GM23338 (cell line): ENCODE results near the gene ZNF622. TPM values are rescaled to one million over a fixed set of nuclear protein-coding genes. Genes with fewer than 3 reads are reported as not detected.

Source experiments
- ATAC-seq: fragments of 200-7000 bp; cut with Tn5 transposase; 3 replicates; pipeline ENCODE4 v1.9.1; 2020
- DNase-seq: peaks from one replicate; pipeline ENCODE4 v3.0.0-alpha.2; 2015; ENCODE audit warnings: low spot score
- H2AFZ ChIP-seq: fragments of 200-600 bp; sonication (generic); 2 replicates; pipeline ENCODE4 v1.8.0; 2016; ENCODE audit warnings: antibody characterized with exemption, mild to moderate bottlenecking, moderate library complexity
- H3F3A ChIP-seq: fragments of 200-600 bp; sonication (generic); replicated peaks from 2 replicates; pipeline ENCODE4 v1.8.0; 2017; ENCODE audit warnings: antibody characterized with exemption, mixed run types, low read depth
- H3K27ac ChIP-seq: fragments of 200-600 bp; sonication (generic); 2 replicates; pipeline ENCODE4 v1.6.1; 2016; ENCODE audit warnings: low read depth
- H3K27me3 ChIP-seq: fragments of 200-600 bp; sonication (generic); 2 replicates; pipeline ENCODE4 v1.8.0; 2016; ENCODE audit warnings: mild to moderate bottlenecking, mixed run types, moderate library complexity; ENCODE audit not compliant: insufficient read depth
- H3K36me3 ChIP-seq: fragments of 200-600 bp; sonication (generic); 2 replicates; pipeline ENCODE4 v1.8.0; 2016; ENCODE audit warnings: mild to moderate bottlenecking; ENCODE audit not compliant: insufficient read depth
- H3K4me1 ChIP-seq: fragments of 200-600 bp; sonication (generic); 2 replicates; pipeline ENCODE4 v1.8.0; 2016; ENCODE audit warnings: mild to moderate bottlenecking, moderate library complexity; ENCODE audit not compliant: insufficient read depth
- H3K4me2 ChIP-seq: fragments of 200-600 bp; sonication (generic); 2 replicates; pipeline ENCODE4 v1.7.1; 2017; ENCODE audit warnings: mixed run types
- H3K4me3 ChIP-seq: fragments of 200-600 bp; sonication (generic); 2 replicates; pipeline ENCODE4 v1.6.1; 2016; ENCODE audit warnings: mixed run types
- H3K79me2 ChIP-seq: fragments of 200-600 bp; sonication (generic); replicated peaks from 2 replicates; pipeline ENCODE4 v1.8.0; 2017; ENCODE audit warnings: mild to moderate bottlenecking; ENCODE audit not compliant: insufficient read depth
- H3K9me2 ChIP-seq: fragments of 200-600 bp; sonication (generic); 2 replicates; pipeline ENCODE4 v1.8.0; 2017; ENCODE audit not compliant: insufficient read depth
- H4K20me1 ChIP-seq: fragments of 200-600 bp; sonication (generic); replicated peaks from 2 replicates; pipeline ENCODE4 v1.8.0; 2017; ENCODE audit warnings: mild to moderate bottlenecking; ENCODE audit not compliant: insufficient read depth
- H3K27ac Mint-ChIP-seq: 2 replicates; pipeline ENCODE4 v1.8.0; 2020; ENCODE audit warnings: inconsistent platforms, mild to moderate bottlenecking, moderate library complexity, mixed read lengths
- H3K27me3 Mint-ChIP-seq: 3 replicates; pipeline ENCODE4 v1.8.0; 2022; ENCODE audit warnings: low read depth, mild to moderate bottlenecking, moderate library complexity, mixed read lengths, inconsistent platforms; ENCODE audit not compliant: insufficient read depth, poor library complexity
- H3K36me3 Mint-ChIP-seq: 3 replicates; pipeline ENCODE4 v1.8.0; 2021; ENCODE audit warnings: low read depth, mild to moderate bottlenecking, inconsistent platforms, moderate library complexity, mixed read lengths
- H3K4me1 Mint-ChIP-seq: 3 replicates; pipeline ENCODE4 v1.8.0; 2020; ENCODE audit warnings: mild to moderate bottlenecking, inconsistent platforms, mixed read lengths
- H3K4me3 Mint-ChIP-seq: 3 replicates; pipeline ENCODE4 v1.8.0; 2021; ENCODE audit warnings: moderate library complexity, mild to moderate bottlenecking, inconsistent platforms, mixed read lengths
- H3K9me3 Mint-ChIP-seq: 3 replicates; pipeline ENCODE4 v1.8.0; 2020; ENCODE audit warnings: moderate library complexity, mild to moderate bottlenecking, inconsistent platforms, mixed read lengths
- CREB1 ChIP-seq: fragments of 250-450 bp; sonication (Bioruptor Pico); IDR thresholded peaks from 2 replicates; pipeline ENCODE4 v1.5.0; 2020; ENCODE audit warnings: low read depth, mild to moderate bottlenecking, moderate library complexity
- CTCF ChIP-seq, 2 experiments: fragments of 200-600 bp in 1 of 2; sonication (generic) in 1 of 2; conservative IDR thresholded peaks; 2 replicates each; pipeline versions ENCODE4 v1.5.1 to v1.6.1; 2016 to 2017; ENCODE audit warnings: antibody characterized with exemption in 2 of 2, low read depth in 2 of 2, mild to moderate bottlenecking in 2 of 2, moderate library complexity in 1 of 2
- EZH2 ChIP-seq: fragments of 200-600 bp; sonication (generic); IDR thresholded peaks from one replicate; pipeline ENCODE4 v1.8.0; 2017; ENCODE audit warnings: antibody characterized with exemption, mild to moderate bottlenecking, low read depth; ENCODE audit not compliant: unreplicated experiment
- EZH2phosphoT487 ChIP-seq: fragments of 200-600 bp; sonication (generic); IDR thresholded peaks from one replicate; pipeline ENCODE4 v1.8.1; 2018; ENCODE audit warnings: antibody characterized with exemption; ENCODE audit not compliant: unreplicated experiment
- JUNB ChIP-seq: IDR thresholded peaks from one replicate; pipeline ENCODE4 v1.6.1; 2016; ENCODE audit warnings: antibody characterized with exemption; ENCODE audit not compliant: unreplicated experiment
- NANOG ChIP-seq: IDR thresholded peaks from 2 replicates; pipeline ENCODE4 v1.6.1; 2016; ENCODE audit warnings: antibody characterized with exemption, borderline replicate concordance
- POLR2AphosphoS5 ChIP-seq: IDR thresholded peaks from 2 replicates; pipeline ENCODE4 v1.6.1; 2016; ENCODE audit warnings: antibody characterized with exemption, low read depth
- STAT1 ChIP-seq: IDR thresholded peaks from one replicate; pipeline ENCODE4 v1.6.1; 2016; ENCODE audit warnings: antibody characterized with exemption; ENCODE audit not compliant: unreplicated experiment
- ZNF114 ChIP-seq: fragments of 250-450 bp; sonication (Bioruptor Pico); IDR thresholded peaks from 2 replicates; pipeline ENCODE4 v1.5.0; 2020; ENCODE audit warnings: mild to moderate bottlenecking, moderate library complexity
- ZNF331 ChIP-seq: fragments of 250-450 bp; sonication (Bioruptor Pico); IDR thresholded peaks from 2 replicates; pipeline ENCODE4 v1.5.0; 2020; ENCODE audit warnings: low read depth, mild to moderate bottlenecking, moderate library complexity
- polyA plus RNA-seq: library from polyadenylated mRNA; unstranded; fragments of >200 nt; fragmentation: Nextera tagmentation; extraction: Ambion mirVana; gene quantifications from 2 replicates; pipeline ENCODE4 v1.2.1, GENCODE V29; 2016
- total RNA-seq: library from RNA; depleted of rRNA; stranded (reverse); fragments of >200 nt; shearing (Covaris generic); gene quantifications from 2 replicates; pipeline ENCODE4 v1.2.3, GENCODE V29; 2014
- TF ChIP-seq, protein P1 (sequence below): IDR thresholded peaks from 2 replicates; pipeline ENCODE4 v1.6.1; 2016; ENCODE audit warnings: antibody characterized with exemption
- TF ChIP-seq, protein P2 (sequence below): IDR thresholded peaks from one replicate; pipeline ENCODE4 v1.6.1; 2018; ENCODE audit warnings: antibody characterized with exemption; ENCODE audit not compliant: unreplicated experiment

ZNF622 gene
- total and polyA plus RNA-seq, 2 experiments from 2014 or later = 20.1 to 30.7 TPM

GRCh38 chr5:16464231-16464630 is 1.4 kb downstream of the ZNF622 start:
- TF ChIP-seq, protein P1, sequence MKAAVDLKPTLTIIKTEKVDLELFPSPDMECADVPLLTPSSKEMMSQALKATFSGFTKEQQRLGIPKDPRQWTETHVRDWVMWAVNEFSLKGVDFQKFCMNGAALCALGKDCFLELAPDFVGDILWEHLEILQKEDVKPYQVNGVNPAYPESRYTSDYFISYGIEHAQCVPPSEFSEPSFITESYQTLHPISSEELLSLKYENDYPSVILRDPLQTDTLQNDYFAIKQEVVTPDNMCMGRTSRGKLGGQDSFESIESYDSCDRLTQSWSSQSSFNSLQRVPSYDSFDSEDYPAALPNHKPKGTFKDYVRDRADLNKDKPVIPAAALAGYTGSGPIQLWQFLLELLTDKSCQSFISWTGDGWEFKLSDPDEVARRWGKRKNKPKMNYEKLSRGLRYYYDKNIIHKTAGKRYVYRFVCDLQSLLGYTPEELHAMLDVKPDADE = no peak
- no peak for TF ChIP-seq POLR2AphosphoS5
- no peak for TF ChIP-seq EZH2phosphoT487
- no peak for TF ChIP-seq JUNB
- peaks cover 25% of the 10 kb centered on the region for H3K4me1 Mint-ChIP-seq

GRCh38 chr5:16461782-16462181 is 3.8 kb downstream of the ZNF622 start:
- Histone ChIP-seq H3K4me3 (no peak overlapping the region), H3K4me2 (no peak overlapping the region), H3K27me3 (no peaks in the 10 kb centered on the region), H2AFZ (no peak overlapping the region), H3K9me2 (no peaks in the 10 kb centered on the region), H3F3A (no peaks in the 10 kb centered on the region), H3K36me3 (peaks cover 23% of the 10 kb centered on the region), H3K27ac (no peak overlapping the region), H3K4me1 (peaks cover 15% of the 10 kb centered on the region), H3K79me2 (peaks cover 45% of the 10 kb centered on the region), H4K20me1 (peaks cover 8% of the 10 kb centered on the region)
- no peak overlapping the region for H3K4me3 Mint-ChIP-seq
- peaks cover 10% of the 10 kb centered on the region for H3K27me3 Mint-ChIP-seq
- DNase-seq = no peak
- H3K9me3 Mint-ChIP-seq = no peaks in the 10 kb centered on the region; the same call in 2 of the 3 replicates
- peaks cover 43% of the 10 kb centered on the region for H3K36me3 Mint-ChIP-seq
- peaks cover 14% of the 10 kb centered on the region for H3K4me1 Mint-ChIP-seq
- no peak overlapping the region for H3K27ac Mint-ChIP-seq
- no peak for ATAC-seq
- TF ChIP-seq CREB1 (CRISPR knock-in tag) (no peak), STAT1 (no peak), JUNB (no peak), ZNF114 (no peak), ZNF331 (CRISPR knock-in tag) (no peak), EZH2phosphoT487 (no peak), CTCF (conservative IDR thresholded peaks at IDR 0.05; ENCODE audit: low read depth in 2 of 2) (no peak), EZH2 (no peak), NANOG (no peak)
- TF ChIP-seq, protein P2, sequence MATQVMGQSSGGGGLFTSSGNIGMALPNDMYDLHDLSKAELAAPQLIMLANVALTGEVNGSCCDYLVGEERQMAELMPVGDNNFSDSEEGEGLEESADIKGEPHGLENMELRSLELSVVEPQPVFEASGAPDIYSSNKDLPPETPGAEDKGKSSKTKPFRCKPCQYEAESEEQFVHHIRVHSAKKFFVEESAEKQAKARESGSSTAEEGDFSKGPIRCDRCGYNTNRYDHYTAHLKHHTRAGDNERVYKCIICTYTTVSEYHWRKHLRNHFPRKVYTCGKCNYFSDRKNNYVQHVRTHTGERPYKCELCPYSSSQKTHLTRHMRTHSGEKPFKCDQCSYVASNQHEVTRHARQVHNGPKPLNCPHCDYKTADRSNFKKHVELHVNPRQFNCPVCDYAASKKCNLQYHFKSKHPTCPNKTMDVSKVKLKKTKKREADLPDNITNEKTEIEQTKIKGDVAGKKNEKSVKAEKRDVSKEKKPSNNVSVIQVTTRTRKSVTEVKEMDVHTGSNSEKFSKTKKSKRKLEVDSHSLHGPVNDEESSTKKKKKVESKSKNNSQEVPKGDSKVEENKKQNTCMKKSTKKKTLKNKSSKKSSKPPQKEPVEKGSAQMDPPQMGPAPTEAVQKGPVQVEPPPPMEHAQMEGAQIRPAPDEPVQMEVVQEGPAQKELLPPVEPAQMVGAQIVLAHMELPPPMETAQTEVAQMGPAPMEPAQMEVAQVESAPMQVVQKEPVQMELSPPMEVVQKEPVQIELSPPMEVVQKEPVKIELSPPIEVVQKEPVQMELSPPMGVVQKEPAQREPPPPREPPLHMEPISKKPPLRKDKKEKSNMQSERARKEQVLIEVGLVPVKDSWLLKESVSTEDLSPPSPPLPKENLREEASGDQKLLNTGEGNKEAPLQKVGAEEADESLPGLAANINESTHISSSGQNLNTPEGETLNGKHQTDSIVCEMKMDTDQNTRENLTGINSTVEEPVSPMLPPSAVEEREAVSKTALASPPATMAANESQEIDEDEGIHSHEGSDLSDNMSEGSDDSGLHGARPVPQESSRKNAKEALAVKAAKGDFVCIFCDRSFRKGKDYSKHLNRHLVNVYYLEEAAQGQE = no peak
- TF ChIP-seq, protein P1 = no peak

More at GRCh38 chr5:16464231-16464630, 1.4 kb downstream of the ZNF622 start:
- peak overlapping the region; percentile 99 for H3K4me3 Mint-ChIP-seq
- H3F3A ChIP-seq = no peaks in the 10 kb centered on the region
- peaks cover 46% of the 10 kb centered on the region for H3K79me2 ChIP-seq
- peaks cover 26% of the 10 kb centered on the region for H3K4me1 ChIP-seq
- peaks cover 23% of the 10 kb centered on the region for H3K36me3 ChIP-seq
- peaks cover 5% of the 10 kb centered on the region for H4K20me1 ChIP-seq
- peak overlapping the region; percentile 98 for H3K4me2 ChIP-seq
- DNase-seq (no peak), ATAC-seq (no peak)
- H3K36me3 Mint-ChIP-seq = peaks cover 36% of the 10 kb centered on the region
- H3K9me2 ChIP-seq = no peaks in the 10 kb centered on the region
- H3K27me3 ChIP-seq = no peaks in the 10 kb centered on the region
- H3K27ac ChIP-seq = no peak overlapping the region
- H2AFZ ChIP-seq = no peak overlapping the region
- H3K4me3 ChIP-seq = peak overlapping the region; percentile 97
- peaks cover 13% of the 10 kb centered on the region for H3K27me3 Mint-ChIP-seq
- H3K27ac Mint-ChIP-seq = no peak overlapping the region
- no peaks in the 10 kb centered on the region; the same call in 2 of the 3 replicates for H3K9me3 Mint-ChIP-seq
